GM19328 (cell line): Measurements from ENCODE around the gene MTHFD2L.
"Not testable (repeated sequence)": the region's sequence is repeated elsewhere in the genome, so short reads cannot be mapped to it uniquely, and the experiment has no call there.

Experiments
- ATAC-seq: cut with Tn5 transposase; IDR thresholded peaks from one replicate; pipeline ENCODE4 v1.9.1; 2021; ENCODE audit warnings: mild to moderate bottlenecking, moderate library complexity; ENCODE audit not compliant: unreplicated experiment

The MTHFD2L gene

GRCh38 chr4:74132188-74132587, 25.7 kb upstream of the MTHFD2L start:
- ATAC-seq, result not testable (repeated sequence)

- no peak for ATAC-seq
Measured at GRCh38 chr4:74132944-74133343, 25.0 kb upstream of the MTHFD2L start.

GRCh38 chr4:74133786-74134499, 24.0 kb upstream of the MTHFD2L start:
- peak; percentile 67 for ATAC-seq

GRCh38 chr4:74134500-74134852, 23.4 kb upstream of the MTHFD2L start:
- ATAC-seq, result no peak

GRCh38 chr4:74146581-74147129, 11.3 kb upstream of the MTHFD2L start:
- ATAC-seq, result no peak

GRCh38 chr4:74148205-74148604, 9.7 kb upstream of the MTHFD2L start:
- no peak for ATAC-seq

GRCh38 chr4:74152836-74153235, 5.1 kb upstream of the MTHFD2L start:
- ATAC-seq, result no peak

- no peak for ATAC-seq
Measured at GRCh38 chr4:74156521-74156920, 1.4 kb upstream of the MTHFD2L start.

- ATAC-seq, result no peak
Measured at GRCh38 chr4:74157154-74157553, 764 bp upstream of the MTHFD2L start.

- no peak for ATAC-seq
Measured at GRCh38 chr4:74158466-74159142, 686 bp downstream of the MTHFD2L start.

GRCh38 chr4:74159143-74159709, 1.3 kb downstream of the MTHFD2L start:
- ATAC-seq, result no peak

GRCh38 chr4:74161666-74162450, 3.9 kb downstream of the MTHFD2L start:
- ATAC-seq, result no peak

- ATAC-seq, result no peak
Measured at GRCh38 chr4:74166135-74166534, 8.2 kb downstream of the MTHFD2L start.

- ATAC-seq, result no peak
Measured at GRCh38 chr4:74166818-74167217, 8.9 kb downstream of the MTHFD2L start.

GRCh38 chr4:74167585-74167984, 9.7 kb downstream of the MTHFD2L start:
- no peak for ATAC-seq

- no peak for ATAC-seq
Measured at GRCh38 chr4:74168841-74169240, 10.9 kb downstream of the MTHFD2L start.

GRCh38 chr4:74173321-74173720, 15.4 kb downstream of the MTHFD2L start:
- no peak for ATAC-seq

GRCh38 chr4:74174421-74174820, 16.5 kb downstream of the MTHFD2L start:
- ATAC-seq, result no peak

GRCh38 chr4:74174941-74175340, 17.0 kb downstream of the MTHFD2L start:
- ATAC-seq, result no peak

- no peak for ATAC-seq
Measured at GRCh38 chr4:74175379-74175778, 17.5 kb downstream of the MTHFD2L start.

- ATAC-seq, result no peak
Measured at GRCh38 chr4:74178798-74179197, 20.9 kb downstream of the MTHFD2L start.
